SK-N-SH treated with all-trans-retinoic acid at 6 μM for 48 hours (cell line): ENCODE data around the gene CCDC85C.

Source experiments
- ATAC-seq: fragments of 200-7000 bp; cut with Tn5 transposase; 3 replicates; pipeline ENCODE4 v1.9.1; 2020; ENCODE audit warnings: mild to moderate bottlenecking, moderate library complexity
- ARNTL ChIP-seq: fragments of 450-650 bp; formaldehyde crosslinking; IDR thresholded peaks from 2 replicates; pipeline ENCODE4 v1.5.0; 2020; ENCODE audit warnings: low read depth, mild to moderate bottlenecking, moderate library complexity, borderline replicate concordance
- CSDC2 ChIP-seq: fragments of 250-450 bp; sonication (Bioruptor Pico); IDR thresholded peaks from 2 replicates; pipeline ENCODE4 v1.5.0; 2020; ENCODE audit warnings: mild to moderate bottlenecking, moderate library complexity
- ESRRG ChIP-seq: fragments of 250-450 bp; sonication (Bioruptor Pico); IDR thresholded peaks from 2 replicates; pipeline ENCODE4 v1.6.1; 2021; ENCODE audit warnings: mild to moderate bottlenecking
- GLIS3 ChIP-seq: fragments of 250-450 bp; sonication (Bioruptor Pico); IDR thresholded peaks from 2 replicates; pipeline ENCODE4 v1.5.0; 2020; ENCODE audit warnings: mild to moderate bottlenecking, moderate library complexity
- ISL1 ChIP-seq: fragments of 250-450 bp; sonication (Bioruptor Pico); IDR thresholded peaks from 2 replicates; pipeline ENCODE4 v2.1.2; 2022; ENCODE audit warnings: mild to moderate bottlenecking, moderate library complexity
- OSR1 ChIP-seq: fragments of 250-450 bp; sonication (Bioruptor Pico); IDR thresholded peaks from 2 replicates; pipeline ENCODE4 v1.8.0; 2022; ENCODE audit warnings: moderate library complexity, mild to moderate bottlenecking, inconsistent platforms
- PPARA ChIP-seq: fragments of 250-450 bp; sonication (Bioruptor Pico); IDR thresholded peaks from 2 replicates; pipeline ENCODE4 v1.5.0; 2020; ENCODE audit warnings: mild to moderate bottlenecking, borderline replicate concordance
- SNAI2 ChIP-seq: fragments of 250-450 bp; sonication (Bioruptor Pico); IDR thresholded peaks from 2 replicates; pipeline ENCODE4 v1.5.0; 2020; ENCODE audit warnings: mild to moderate bottlenecking, moderate library complexity
- TCF4 ChIP-seq: fragments of 250-450 bp; sonication (Bioruptor Pico); IDR thresholded peaks from 2 replicates; pipeline ENCODE4 v1.8.0; 2021; ENCODE audit warnings: mild to moderate bottlenecking, moderate library complexity, borderline replicate concordance
- TOX ChIP-seq: fragments of 250-450 bp; sonication (Bioruptor Pico); IDR thresholded peaks from 2 replicates; pipeline ENCODE4 v1.8.0; 2021; ENCODE audit warnings: mild to moderate bottlenecking, moderate library complexity, borderline replicate concordance
- ZC3H10 ChIP-seq: fragments of 250-450 bp; sonication (Bioruptor Pico); IDR thresholded peaks from 2 replicates; pipeline ENCODE4 v1.5.1; 2021; ENCODE audit warnings: mild to moderate bottlenecking, moderate library complexity
- ZFP3 ChIP-seq: fragments of 250-450 bp; sonication (Bioruptor Pico); IDR thresholded peaks from 2 replicates; pipeline ENCODE4 v1.5.0; 2020; ENCODE audit warnings: mild to moderate bottlenecking, moderate library complexity
- ZNF70 ChIP-seq: fragments of 450-650 bp; formaldehyde crosslinking; IDR thresholded peaks from 2 replicates; pipeline ENCODE4 v1.5.0; 2020; ENCODE audit warnings: mild to moderate bottlenecking, moderate library complexity
- ZNF8 ChIP-seq: fragments of 450-650 bp; formaldehyde crosslinking; IDR thresholded peaks from 2 replicates; pipeline ENCODE4 v1.5.0; 2020; ENCODE audit warnings: mild to moderate bottlenecking, moderate library complexity
- TF ChIP-seq, protein P1 (sequence below): fragments of 250-450 bp; sonication (Bioruptor Pico); IDR thresholded peaks from 2 replicates; pipeline ENCODE4 v1.5.1; 2020; ENCODE audit warnings: low read depth, mild to moderate bottlenecking, moderate library complexity
- TF ChIP-seq, protein P2 (sequence below): fragments of 250-450 bp; sonication (Bioruptor Pico); IDR thresholded peaks from 2 replicates; pipeline ENCODE4 v1.5.1; 2021; ENCODE audit warnings: mild to moderate bottlenecking, moderate library complexity
- TF ChIP-seq, protein P3 (sequence below): fragments of 250-450 bp; sonication (Bioruptor Pico); IDR thresholded peaks from 2 replicates; pipeline ENCODE4 v1.5.0; 2020; ENCODE audit warnings: mild to moderate bottlenecking, moderate library complexity
- TF ChIP-seq, protein P4 (sequence below): fragments of 250-450 bp; sonication (Bioruptor Pico); IDR thresholded peaks from 2 replicates; pipeline ENCODE4 v1.8.0; 2021; ENCODE audit warnings: low read depth, mild to moderate bottlenecking, moderate library complexity, borderline replicate concordance
- TF ChIP-seq, protein P5 (sequence below): fragments of 250-450 bp; sonication (Bioruptor Pico); IDR thresholded peaks from 2 replicates; pipeline ENCODE4 v1.8.0; 2020; ENCODE audit warnings: mild to moderate bottlenecking, moderate library complexity, borderline replicate concordance

Gene CCDC85C

DNA sequence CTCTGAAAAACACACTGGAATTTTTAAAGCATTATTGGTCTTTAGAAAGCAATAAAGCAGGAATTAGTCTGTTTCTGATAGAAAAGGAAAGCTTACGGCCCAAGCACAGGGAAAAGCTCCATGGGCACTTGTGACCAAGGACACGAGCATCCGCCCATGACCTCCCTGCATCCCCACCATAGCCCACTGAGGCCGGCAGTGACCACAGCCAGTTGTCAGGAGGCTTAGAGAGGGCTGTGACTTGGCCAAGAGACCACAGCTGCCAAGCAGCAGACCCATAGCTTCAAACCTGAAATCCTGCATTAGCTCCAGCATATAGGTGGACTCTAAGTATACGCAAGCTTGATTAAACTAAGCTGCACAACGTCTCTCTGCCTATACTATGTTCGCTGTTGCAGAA, 132.3 kb downstream of the CCDC85C start:
- no peak for ATAC-seq
- TF ChIP-seq PPARA (no peak), ARNTL (no peak), ZC3H10 (no peak), TCF4 (no peak), ZNF70 (CRISPR knock-in tag) (no peak), ZFP3 (CRISPR knock-in tag) (no peak), OSR1 (no peak), ZNF8 (CRISPR knock-in tag) (no peak), TOX (CRISPR knock-in tag) (no peak), CSDC2 (CRISPR knock-in tag) (no peak), GLIS3 (CRISPR knock-in tag) (no peak)
- TF ChIP-seq, protein P1, sequence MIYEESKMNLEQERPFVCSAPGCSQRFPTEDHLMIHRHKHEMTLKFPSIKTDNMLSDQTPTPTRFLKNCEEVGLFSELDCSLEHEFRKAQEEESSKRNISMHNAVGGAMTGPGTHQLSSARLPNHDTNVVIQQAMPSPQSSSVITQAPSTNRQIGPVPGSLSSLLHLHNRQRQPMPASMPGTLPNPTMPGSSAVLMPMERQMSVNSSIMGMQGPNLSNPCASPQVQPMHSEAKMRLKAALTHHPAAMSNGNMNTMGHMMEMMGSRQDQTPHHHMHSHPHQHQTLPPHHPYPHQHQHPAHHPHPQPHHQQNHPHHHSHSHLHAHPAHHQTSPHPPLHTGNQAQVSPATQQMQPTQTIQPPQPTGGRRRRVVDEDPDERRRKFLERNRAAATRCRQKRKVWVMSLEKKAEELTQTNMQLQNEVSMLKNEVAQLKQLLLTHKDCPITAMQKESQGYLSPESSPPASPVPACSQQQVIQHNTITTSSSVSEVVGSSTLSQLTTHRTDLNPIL (CRISPR knock-in tag): no peak
- TF ChIP-seq, protein P2, sequence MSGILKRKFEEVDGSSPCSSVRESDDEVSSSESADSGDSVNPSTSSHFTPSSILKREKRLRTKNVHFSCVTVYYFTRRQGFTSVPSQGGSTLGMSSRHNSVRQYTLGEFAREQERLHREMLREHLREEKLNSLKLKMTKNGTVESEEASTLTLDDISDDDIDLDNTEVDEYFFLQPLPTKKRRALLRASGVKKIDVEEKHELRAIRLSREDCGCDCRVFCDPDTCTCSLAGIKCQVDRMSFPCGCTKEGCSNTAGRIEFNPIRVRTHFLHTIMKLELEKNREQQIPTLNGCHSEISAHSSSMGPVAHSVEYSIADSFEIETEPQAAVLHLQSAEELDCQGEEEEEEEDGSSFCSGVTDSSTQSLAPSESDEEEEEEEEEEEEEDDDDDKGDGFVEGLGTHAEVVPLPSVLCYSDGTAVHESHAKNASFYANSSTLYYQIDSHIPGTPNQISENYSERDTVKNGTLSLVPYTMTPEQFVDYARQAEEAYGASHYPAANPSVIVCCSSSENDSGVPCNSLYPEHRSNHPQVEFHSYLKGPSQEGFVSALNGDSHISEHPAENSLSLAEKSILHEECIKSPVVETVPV (CRISPR knock-in tag): no peak
- TF ChIP-seq, protein P3, sequence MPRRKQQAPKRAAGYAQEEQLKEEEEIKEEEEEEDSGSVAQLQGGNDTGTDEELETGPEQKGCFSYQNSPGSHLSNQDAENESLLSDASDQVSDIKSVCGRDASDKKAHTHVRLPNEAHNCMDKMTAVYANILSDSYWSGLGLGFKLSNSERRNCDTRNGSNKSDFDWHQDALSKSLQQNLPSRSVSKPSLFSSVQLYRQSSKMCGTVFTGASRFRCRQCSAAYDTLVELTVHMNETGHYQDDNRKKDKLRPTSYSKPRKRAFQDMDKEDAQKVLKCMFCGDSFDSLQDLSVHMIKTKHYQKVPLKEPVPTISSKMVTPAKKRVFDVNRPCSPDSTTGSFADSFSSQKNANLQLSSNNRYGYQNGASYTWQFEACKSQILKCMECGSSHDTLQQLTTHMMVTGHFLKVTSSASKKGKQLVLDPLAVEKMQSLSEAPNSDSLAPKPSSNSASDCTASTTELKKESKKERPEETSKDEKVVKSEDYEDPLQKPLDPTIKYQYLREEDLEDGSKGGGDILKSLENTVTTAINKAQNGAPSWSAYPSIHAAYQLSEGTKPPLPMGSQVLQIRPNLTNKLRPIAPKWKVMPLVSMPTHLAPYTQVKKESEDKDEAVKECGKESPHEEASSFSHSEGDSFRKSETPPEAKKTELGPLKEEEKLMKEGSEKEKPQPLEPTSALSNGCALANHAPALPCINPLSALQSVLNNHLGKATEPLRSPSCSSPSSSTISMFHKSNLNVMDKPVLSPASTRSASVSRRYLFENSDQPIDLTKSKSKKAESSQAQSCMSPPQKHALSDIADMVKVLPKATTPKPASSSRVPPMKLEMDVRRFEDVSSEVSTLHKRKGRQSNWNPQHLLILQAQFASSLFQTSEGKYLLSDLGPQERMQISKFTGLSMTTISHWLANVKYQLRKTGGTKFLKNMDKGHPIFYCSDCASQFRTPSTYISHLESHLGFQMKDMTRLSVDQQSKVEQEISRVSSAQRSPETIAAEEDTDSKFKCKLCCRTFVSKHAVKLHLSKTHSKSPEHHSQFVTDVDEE (CRISPR knock-in tag): no peak
- TF ChIP-seq, protein P4, sequence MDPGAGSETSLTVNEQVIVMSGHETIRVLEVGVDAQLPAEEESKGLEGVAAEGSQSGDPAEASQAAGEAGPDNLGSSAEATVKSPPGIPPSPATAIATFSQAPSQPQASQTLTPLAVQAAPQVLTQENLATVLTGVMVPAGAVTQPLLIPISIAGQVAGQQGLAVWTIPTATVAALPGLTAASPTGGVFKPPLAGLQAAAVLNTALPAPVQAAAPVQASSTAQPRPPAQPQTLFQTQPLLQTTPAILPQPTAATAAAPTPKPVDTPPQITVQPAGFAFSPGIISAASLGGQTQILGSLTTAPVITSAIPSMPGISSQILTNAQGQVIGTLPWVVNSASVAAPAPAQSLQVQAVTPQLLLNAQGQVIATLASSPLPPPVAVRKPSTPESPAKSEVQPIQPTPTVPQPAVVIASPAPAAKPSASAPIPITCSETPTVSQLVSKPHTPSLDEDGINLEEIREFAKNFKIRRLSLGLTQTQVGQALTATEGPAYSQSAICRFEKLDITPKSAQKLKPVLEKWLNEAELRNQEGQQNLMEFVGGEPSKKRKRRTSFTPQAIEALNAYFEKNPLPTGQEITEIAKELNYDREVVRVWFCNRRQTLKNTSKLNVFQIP (CRISPR knock-in tag): no peak

DNA sequence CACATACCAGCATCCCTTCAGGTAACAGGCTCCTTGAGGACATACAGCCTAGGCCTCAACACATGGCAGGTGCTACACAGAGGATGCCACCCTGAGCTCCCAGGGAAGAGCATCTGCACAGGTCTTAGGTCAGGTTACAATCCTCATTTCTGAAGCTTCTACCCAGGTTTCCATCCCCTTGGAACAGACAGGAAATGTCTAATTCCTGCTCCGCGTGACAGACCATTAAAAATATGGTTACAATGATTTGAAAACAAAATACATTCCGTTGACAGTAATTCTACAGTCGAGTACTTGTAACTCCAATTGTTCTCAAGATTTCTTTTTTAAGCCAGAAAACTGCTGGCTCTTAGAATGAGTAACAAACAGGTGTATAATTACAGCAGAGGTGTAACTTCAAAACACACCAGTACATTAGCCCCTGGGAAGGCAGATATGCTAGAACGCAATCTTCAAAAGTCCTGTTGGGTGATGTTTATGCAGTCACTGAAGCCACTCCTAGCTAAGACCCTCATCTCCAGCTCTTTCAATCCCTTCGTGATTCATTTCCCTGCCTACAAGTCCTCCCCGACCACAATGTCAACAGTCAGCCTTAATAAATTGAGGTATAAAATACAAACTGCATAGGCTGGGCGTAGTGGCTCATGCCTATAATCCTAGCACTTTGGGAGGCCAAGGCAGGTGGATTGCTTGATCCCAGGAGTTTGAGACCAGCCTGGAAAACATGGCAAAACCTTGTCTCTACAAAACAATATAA, 135.0 kb downstream of the CCDC85C start:
- ATAC-seq: no peak
- TF ChIP-seq, protein P4 (CRISPR knock-in tag): no peak
- no peak for TF ChIP-seq ESRRG (CRISPR knock-in tag)
- no peak for TF ChIP-seq ZC3H10

DNA sequence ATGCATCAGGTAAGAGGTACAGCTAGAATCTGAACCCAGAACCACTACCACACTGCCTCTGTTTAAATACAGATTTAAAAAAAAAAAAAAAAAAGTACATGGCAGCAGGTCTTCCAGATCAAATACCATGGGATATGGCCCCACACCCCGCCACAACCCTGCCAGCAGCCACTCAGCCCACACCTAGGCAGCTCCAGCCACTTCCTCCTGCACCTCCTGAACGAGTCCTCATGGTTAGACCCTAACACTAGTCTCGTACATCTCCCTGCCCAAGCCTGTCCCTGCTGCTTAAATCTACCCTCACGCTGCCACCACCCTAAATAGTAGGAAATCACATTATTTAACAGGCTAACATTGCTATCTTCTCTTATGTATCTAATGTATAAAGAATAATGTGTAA, 135.9 kb downstream of the CCDC85C start:
- ATAC-seq: no peak
- TF ChIP-seq TCF4: no peak
- no peak for TF ChIP-seq ZC3H10
- no peak for TF ChIP-seq OSR1
- TF ChIP-seq, protein P2 (CRISPR knock-in tag): no peak
- TF ChIP-seq SNAI2 (CRISPR knock-in tag): no peak
- no peak for TF ChIP-seq ZNF8 (CRISPR knock-in tag)
- TF ChIP-seq PPARA: no peak
- TF ChIP-seq GLIS3 (CRISPR knock-in tag): no peak
- TF ChIP-seq ISL1 (CRISPR knock-in tag): no peak
- TF ChIP-seq, protein P5, sequence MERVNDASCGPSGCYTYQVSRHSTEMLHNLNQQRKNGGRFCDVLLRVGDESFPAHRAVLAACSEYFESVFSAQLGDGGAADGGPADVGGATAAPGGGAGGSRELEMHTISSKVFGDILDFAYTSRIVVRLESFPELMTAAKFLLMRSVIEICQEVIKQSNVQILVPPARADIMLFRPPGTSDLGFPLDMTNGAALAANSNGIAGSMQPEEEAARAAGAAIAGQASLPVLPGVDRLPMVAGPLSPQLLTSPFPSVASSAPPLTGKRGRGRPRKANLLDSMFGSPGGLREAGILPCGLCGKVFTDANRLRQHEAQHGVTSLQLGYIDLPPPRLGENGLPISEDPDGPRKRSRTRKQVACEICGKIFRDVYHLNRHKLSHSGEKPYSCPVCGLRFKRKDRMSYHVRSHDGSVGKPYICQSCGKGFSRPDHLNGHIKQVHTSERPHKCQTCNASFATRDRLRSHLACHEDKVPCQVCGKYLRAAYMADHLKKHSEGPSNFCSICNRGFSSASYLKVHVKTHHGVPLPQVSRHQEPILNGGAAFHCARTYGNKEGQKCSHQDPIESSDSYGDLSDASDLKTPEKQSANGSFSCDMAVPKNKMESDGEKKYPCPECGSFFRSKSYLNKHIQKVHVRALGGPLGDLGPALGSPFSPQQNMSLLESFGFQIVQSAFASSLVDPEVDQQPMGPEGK (CRISPR knock-in tag): no peak
- TF ChIP-seq, protein P4 (CRISPR knock-in tag): no peak
- no peak for TF ChIP-seq TOX (CRISPR knock-in tag)
